Ramos (cell line): ENCODE results near the gene SLC25A34.

ENCODE experiments used
- in situ Hi-C: fragments of 300-500 bp; cut with MboI; formaldehyde crosslinking; loops from one replicate; pipeline ENCODE4 v1.14.3; 2022; ENCODE audit warnings: low sequenced_read_pairs; ENCODE audit not compliant: unreplicated experiment

SLC25A34 gene

GRCh38 chr1:15731735-15732685 is 4.0 kb upstream of the SLC25A34 start:
- in situ Hi-C loops = no loop called here

DNA sequence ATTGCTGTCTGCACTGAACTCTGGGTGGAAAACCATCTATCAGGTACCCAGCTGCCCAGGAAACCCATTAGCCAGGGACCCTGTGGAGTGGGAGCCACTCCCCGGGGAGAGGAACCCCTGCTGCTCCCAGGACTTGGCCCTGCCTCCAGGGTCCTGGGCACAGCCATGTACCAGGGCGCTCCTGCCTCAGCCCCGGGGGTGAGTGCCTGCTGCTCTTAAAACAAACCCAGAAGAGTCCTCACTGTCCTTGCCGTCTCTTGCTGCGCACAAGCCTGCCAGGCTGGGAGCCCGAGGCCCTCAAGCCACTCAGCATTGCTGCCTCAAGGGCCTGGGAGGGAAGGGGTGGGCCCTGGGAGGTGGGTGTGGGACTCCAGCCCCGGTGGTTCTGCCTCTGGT is 3.4 kb upstream of the SLC25A34 start:
- in situ Hi-C loops = no loop called here

DNA sequence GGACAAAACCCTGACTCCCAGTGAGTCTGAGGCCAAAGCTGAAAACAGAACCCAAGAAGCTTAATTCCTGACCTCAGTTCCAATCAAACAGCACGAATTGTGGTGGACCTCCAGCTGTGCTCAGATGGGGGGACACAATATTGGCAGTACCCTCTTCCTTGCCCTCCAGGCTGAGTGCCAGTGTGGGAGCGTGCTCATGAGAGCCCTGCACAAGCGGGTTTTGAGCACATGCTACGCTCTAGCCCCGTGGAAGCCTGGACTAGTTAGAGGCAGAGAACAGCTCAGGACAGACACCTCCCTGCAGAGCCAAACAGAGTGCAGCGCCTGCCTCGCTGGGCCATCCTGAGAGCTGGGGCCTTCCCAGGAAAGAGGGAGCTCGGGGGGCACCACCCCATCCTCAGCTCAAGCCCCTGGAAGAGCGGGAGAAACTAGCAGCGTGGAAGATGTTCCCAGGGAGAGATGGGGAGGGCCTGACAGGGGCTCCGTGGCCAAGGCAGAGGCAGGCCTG is 2.8 kb upstream of the SLC25A34 start:
- in situ Hi-C loops = no loop called here

GRCh38 chr1:15733726-15734226 is 2.3 kb upstream of the SLC25A34 start:
- in situ Hi-C loops = no loop called here

DNA sequence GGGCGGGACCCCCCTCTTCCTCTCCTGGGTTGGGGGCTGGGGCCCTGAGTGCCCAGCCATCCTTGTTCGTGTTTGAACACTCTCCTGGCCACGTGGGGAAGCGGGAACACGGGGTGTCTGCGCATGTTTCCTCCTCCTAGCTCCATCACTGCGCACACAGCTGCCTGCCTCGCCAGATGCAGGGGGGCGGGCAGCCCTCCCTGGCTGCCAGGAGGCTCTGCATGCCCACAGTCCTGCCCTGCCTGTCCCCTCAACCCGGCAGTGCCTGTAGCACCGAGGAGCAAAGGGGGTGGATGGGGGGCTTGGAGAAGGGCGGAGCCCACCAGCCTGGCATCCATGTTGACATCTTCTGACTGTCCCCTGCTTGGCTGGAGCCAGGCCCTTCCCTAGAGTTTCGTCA is 1.8 kb upstream of the SLC25A34 start:
- in situ Hi-C loops = no loop called here

GRCh38 chr1:15734901-15735300 is 1.2 kb upstream of the SLC25A34 start:
- in situ Hi-C loops = no loop called here

GRCh38 chr1:15735304-15736037 is 587 bp upstream of the SLC25A34 start:
- in situ Hi-C loops = no loop called here

GRCh38 chr1:15736892-15737261 is 819 bp downstream of the SLC25A34 start:
- in situ Hi-C loops = no loop called here

DNA sequence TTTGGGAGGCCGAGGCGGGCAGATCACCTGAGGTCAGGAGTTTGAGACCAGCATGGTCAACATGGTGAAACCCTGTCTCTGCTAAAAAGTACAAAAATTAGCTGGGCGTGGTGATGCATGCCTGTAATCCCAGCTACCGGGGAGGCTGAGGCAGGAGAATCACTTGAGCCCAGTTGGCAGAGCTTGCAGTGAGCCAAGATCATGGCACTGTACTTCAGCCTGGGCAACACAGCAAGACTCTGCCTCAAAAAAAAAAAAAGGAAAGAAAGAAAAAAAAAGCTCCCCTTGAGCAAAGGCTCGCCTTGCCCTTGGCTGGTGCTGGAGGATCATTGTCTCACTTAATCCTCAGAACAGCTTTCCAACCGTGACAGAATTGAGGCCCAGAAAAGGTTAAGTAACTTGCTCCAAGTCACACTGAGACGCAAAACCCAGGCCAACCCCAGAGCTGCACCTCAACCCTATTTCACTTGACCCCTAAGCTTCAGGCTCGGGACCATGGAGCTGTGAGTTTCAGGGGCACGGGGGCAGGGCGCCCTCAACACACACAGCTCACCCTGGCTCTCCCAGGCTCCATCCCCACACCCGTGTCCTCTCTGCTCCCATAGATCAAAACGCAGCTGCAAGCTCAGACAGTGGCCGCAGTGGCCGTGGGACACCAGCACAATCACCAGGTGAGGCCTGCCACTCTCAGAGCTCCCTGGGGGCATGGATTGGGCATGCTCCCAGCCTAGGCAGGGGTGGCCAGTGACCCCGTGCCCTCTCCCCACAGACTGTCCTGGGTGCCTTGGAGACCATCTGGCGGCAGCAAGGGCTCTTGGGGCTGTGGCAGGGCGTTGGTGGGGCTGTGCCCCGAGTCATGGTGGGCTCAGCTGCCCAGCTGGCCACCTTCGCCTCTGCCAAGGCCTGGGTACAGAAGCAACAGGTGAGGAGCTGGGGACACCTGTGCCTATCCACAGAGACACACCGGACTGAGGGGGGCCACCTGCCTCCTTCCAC is 1.6 kb downstream of the SLC25A34 start:
- in situ Hi-C loops = no loop called here

DNA sequence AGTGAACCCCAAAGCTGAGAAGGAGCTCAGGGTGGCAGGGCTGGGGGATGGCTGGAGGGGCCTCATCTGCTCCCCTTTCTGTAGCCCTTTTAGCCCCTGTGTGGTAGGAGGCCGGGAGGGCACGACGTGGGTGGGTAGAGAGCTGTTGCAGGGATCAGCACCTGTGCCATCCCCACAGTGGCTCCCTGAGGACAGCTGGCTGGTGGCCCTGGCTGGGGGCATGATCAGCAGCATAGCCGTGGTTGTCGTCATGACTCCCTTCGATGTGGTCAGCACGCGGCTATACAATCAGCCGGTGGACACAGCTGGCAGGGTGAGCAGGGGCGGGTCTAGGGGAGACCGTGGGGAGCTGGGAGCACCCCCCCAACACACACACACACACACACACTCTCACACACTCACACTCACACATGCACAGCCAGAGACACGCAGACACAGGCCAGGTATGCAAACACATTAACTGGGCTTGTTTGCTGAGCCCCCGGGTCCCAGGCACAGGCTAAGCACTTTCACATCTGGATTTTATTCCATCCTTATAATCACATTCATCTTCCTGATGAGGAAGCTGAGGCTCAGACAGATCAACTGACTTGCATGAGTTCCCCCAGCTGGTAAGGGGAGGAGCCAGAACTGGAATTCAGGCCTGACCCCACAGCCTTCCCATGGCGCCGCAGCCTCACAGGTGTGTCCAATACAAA is 2.5 kb downstream of the SLC25A34 start:
- in situ Hi-C loops = no loop called here

GRCh38 chr1:15739259-15739658 is 3.2 kb downstream of the SLC25A34 start:
- in situ Hi-C loops = no loop called here

DNA sequence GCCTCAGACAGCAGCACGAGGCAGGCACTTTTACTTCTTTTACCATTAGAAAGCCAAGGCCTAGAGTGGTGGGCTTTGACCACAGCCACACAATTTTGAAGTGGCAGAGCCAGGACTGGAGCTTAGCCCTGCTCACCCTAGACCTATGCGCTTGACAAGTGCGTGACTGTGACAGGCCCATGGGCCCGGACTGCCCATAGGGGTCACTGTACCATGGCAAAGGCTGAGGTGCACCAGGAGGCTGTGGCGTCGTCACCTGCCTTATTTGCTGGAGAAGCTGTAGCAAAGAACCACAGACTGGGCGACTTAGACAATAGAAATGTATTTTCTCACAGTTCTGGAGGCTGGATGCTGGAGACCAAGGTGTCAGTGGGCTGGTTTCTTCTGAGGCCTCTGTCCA is 3.7 kb downstream of the SLC25A34 start:
- in situ Hi-C loops = no loop called here

- in situ Hi-C loops = no loop called here
These were observed 5.1 kb downstream of the SLC25A34 start for GRCh38 chr1:15740924-15741850.

- in situ Hi-C loops = no loop called here
These were observed 6.3 kb downstream of the SLC25A34 start, which contains the start of gene TMEM82 for GRCh38 chr1:15742339-15742801. TSS of gene TMEM82 (plus strand) at chr1:15742499. CDS start at chr1:15742560, 61 bp downstream.

- in situ Hi-C loops = no loop called here
These were observed 8.1 kb downstream of the SLC25A34 start for GRCh38 chr1:15744122-15744679.

DNA sequence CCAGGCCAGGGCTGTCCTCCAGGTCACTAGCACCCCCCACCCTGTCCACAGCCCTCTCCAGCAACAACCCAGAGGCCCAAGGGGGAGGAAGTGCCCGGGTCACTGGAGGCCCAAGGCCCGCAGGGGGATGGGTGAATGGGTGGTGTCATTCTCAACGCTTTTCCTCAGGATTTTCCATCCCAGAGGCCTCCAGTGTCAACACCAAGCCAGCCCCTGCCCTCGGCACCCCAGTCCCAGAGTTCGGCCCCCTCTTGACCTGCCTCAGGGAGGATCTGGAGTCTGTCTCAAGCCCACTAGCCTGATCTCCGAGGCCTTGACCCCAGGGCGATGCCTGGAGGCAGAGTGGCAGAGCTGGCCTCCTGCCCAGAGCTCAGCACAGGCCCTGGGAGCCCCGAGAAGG is 11.3 kb downstream of the SLC25A34 start:
- in situ Hi-C loops = no loop called here

GRCh38 chr1:15748264-15748663 is 12.2 kb downstream of the SLC25A34 start:
- in situ Hi-C loops = no loop called here
